BLaER1 treated with 17β-estradiol and CSF1 and Interleukin-3, amounts not matched to agents 10 nM and 100 nM (cell line): ENCODE results near the gene BST1.

Source experiments
- H3K27ac ChIP-seq, 11 experiments: shearing (Covaris generic); formaldehyde crosslinking; 2 replicates each; pipeline ENCODE4 v1.8.1; 2022
- H3K27me3 ChIP-seq, 11 experiments: shearing (Covaris generic); formaldehyde crosslinking; 2 replicates each; pipeline ENCODE4 v1.8.1; 2022
- H3K36me3 ChIP-seq, 11 experiments: shearing (Covaris generic); formaldehyde crosslinking; 2 replicates each; pipeline ENCODE4 v1.8.1; 2022
- H3K4me1 ChIP-seq, 10 experiments: shearing (Covaris generic); formaldehyde crosslinking; 2 replicates each; pipeline ENCODE4 v1.8.1; 2022
- H3K4me2 ChIP-seq, 11 experiments: shearing (Covaris generic); formaldehyde crosslinking; 2 replicates each; pipeline ENCODE4 v1.8.1; 2022
- H3K4me3 ChIP-seq, 10 experiments: shearing (Covaris generic); formaldehyde crosslinking; 2 replicates each; pipeline ENCODE4 v1.8.1; 2022
- H3K9ac ChIP-seq, 11 experiments: shearing (Covaris generic); formaldehyde crosslinking; 2 replicates each; pipeline ENCODE4 v1.8.1; 2022
- H3K9me3 ChIP-seq, 11 experiments: shearing (Covaris generic); formaldehyde crosslinking; replicated peaks in 1 of 11; 2 replicates each; pipeline ENCODE4 v1.8.1; 2022
- H4K20me1 ChIP-seq, 11 experiments: shearing (Covaris generic); formaldehyde crosslinking; 2 replicates each; pipeline ENCODE4 v1.8.1; 2022
- Cebpa-rat ChIP-seq, 11 experiments: shearing (Covaris generic); IDR thresholded peaks; 2 replicates each; pipeline ENCODE4 v1.8.1; 2022

BST1 gene

DNA sequence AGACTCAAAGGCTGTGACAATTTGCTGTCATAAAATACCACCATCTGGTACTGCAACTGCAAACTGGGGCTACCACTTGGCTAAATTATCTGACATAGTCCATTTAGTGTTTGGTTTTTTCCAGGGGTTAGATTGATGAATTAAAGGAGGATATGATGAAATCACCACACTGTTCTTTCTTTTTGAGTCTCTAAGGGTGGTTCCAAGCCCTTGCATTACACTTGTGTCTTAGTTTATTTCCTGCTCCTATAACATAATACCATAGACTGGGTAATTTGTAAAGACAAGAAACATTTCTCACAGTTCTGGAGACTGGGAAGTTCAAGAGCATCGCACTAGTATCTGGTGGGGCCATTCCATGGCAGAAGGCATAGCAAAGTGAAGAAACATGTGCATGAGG is 43.2 kb downstream of the BST1 start:
- Histone ChIP-seq H4K20me1 (no peaks in the 10 kb centered on the region), H3K4me1 (peaks cover 0 to 14% (median 0%) of the 10 kb centered on the region in 10 experiments; a peak in 5 of 20 replicates), H3K36me3 (peaks cover 0 to 11% (median 3%) of the 10 kb centered on the region in 11 experiments; a peak in 5 of 22 replicates), H3K9me3 (peaks cover 45 to 69% (median 62%) of the 10 kb centered on the region in 11 experiments), H3K27me3 (no peaks in the 10 kb centered on the region), H3K4me2 (no peak overlapping the region), H3K9ac (no peak overlapping the region), H3K27ac (no peak overlapping the region), H3K4me3 (no peak overlapping the region)
- no peak for TF ChIP-seq Cebpa-rat (IDR thresholded peaks at IDR 0.05)

DNA sequence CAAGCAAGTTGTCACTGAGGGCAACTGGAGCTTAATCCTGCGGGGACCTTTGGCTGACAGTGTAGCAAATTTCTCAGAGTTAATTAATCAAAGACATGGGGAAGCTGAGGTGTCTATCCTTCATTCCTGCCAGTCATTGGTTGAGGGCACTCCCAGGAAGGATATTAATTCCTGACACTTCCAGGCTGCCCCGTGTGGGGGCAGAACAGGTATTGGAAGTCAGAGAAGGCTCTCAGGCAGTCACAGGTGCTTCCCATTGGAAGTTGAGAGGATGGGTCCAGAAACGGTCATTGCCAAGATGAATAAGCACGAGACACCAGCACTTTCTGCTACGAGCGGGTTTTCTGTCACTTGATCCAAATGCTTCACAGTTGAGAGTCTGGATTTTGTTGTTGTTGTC is 46.1 kb downstream of the BST1 start:
- Histone ChIP-seq H3K4me1 (peaks cover 3 to 12% (median 9%) of the 10 kb centered on the region in 10 experiments), H3K27me3 (no peaks in the 10 kb centered on the region), H4K20me1 (no peaks in the 10 kb centered on the region), H3K27ac (no peak overlapping the region), H3K9ac (no peak overlapping the region), H3K36me3 (no peaks in the 10 kb centered on the region), H3K9me3 (peaks cover 16 to 40% (median 33%) of the 10 kb centered on the region in 11 experiments), H3K4me2 (no peak overlapping the region), H3K4me3 (no peak overlapping the region)
- no peak for TF ChIP-seq Cebpa-rat (IDR thresholded peaks at IDR 0.05)

DNA sequence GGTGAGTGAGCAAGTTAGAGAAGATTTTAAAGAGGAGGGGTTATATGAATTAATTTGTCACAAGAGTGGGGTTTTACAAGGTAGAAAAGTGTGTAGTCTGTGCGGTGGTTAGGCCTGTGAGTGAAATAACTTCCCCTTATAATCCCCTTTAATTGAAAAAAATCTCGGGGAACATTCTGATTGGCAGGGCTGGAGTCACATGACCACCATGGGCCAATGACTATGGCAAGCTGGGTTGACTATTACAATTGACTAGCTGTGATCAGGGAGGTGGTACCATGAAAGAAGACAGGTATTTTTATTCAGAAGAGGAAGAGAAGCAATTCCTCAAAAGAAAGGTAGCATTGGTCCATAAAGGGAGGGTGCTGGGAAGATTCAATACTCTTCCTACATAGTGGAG is 48.3 kb downstream of the BST1 start:
- no peaks in the 10 kb centered on the region for H3K36me3 ChIP-seq
- H3K9me3 ChIP-seq = peaks cover 4 to 25% (median 17%) of the 10 kb centered on the region in 11 experiments; a peak in 20 of 22 replicates
- H3K27ac ChIP-seq = no peak overlapping the region
- H3K27me3 ChIP-seq = no peaks in the 10 kb centered on the region
- peaks cover 15 to 33% (median 31%) of the 10 kb centered on the region in 10 experiments for H3K4me1 ChIP-seq
- TF ChIP-seq Cebpa-rat (IDR thresholded peaks at IDR 0.05) = no peak
- H3K4me3 ChIP-seq = no peak overlapping the region
- no peaks in the 10 kb centered on the region for H4K20me1 ChIP-seq
- H3K4me2 ChIP-seq = no peak overlapping the region
- no peak overlapping the region for H3K9ac ChIP-seq

DNA sequence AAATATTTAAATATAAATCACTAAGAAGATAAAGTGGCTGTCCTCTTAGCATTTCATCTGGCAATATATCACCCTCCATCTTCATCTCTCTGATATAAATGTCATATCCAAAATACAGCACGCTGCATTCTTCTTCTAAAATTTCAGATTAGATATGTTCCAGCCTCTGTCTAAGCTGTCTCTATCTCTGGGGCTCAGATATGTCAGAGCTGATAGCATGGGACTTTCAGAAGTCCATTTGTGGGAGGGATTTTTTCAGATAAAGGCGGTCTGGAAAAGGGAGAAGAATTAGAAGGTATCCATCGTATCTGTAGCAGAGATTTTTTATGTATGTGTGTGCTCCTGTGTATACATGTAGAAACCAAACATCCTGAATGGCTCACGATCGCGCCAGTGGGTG is 50.2 kb downstream of the BST1 start:
- peak overlapping the region in 1 of 11 experiments; percentile 75; a peak in 1 of 22 replicates for H3K9ac ChIP-seq
- H3K9me3 ChIP-seq = peaks cover 0 to 6% (median 3%) of the 10 kb centered on the region in 11 experiments; a peak in 14 of 22 replicates
- peak overlapping the region in 8 of 11 experiments; percentile 62 to 87 (median 82); a peak in 11 of 22 replicates for H3K4me2 ChIP-seq
- TF ChIP-seq Cebpa-rat (IDR thresholded peaks at IDR 0.05) = no peak
- H3K4me3 ChIP-seq = no peak overlapping the region
- peak overlapping the region in 4 of 11 experiments; percentile 71 to 80 (median 74); a peak in 8 of 22 replicates for H3K27ac ChIP-seq
- H3K36me3 ChIP-seq = no peaks in the 10 kb centered on the region
- H3K27me3 ChIP-seq = no peaks in the 10 kb centered on the region
- peaks cover 26 to 50% (median 47%) of the 10 kb centered on the region in 10 experiments for H3K4me1 ChIP-seq
- no peaks in the 10 kb centered on the region for H4K20me1 ChIP-seq

DNA sequence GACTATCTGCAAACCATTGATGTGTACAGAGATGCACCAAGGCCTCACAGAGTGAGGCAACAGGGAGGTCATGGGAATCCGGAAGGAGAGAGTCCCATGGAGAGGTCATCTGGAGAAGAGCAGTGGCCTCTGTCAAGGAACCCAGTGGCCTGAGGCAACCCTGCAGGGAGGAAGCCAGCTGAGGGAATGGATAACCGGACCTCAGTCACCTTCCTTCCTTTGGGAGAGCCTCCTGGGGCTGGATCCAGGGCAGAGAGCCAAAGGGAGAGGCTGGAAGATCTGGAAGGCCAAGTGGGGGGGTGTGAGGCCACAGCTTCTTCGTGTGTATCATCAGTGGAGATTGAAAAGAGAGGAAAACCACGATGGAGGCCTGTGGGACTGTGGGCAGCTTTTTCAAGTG is 50.9 kb downstream of the BST1 start:
- TF ChIP-seq Cebpa-rat (IDR thresholded peaks at IDR 0.05) = no peak
- Histone ChIP-seq H4K20me1 (no peaks in the 10 kb centered on the region), H3K9ac (peak overlapping the region in 6 of 11 experiments; percentile 7 to 75 (median 52); a peak in 11 of 22 replicates), H3K4me1 (peaks cover 26 to 50% (median 47%) of the 10 kb centered on the region in 10 experiments), H3K36me3 (no peaks in the 10 kb centered on the region), H3K27me3 (no peaks in the 10 kb centered on the region), H3K9me3 (peaks cover 7 to 8% (median 8%) of the 10 kb centered on the region in 11 experiments; a peak in 19 of 22 replicates), H3K4me3 (peak overlapping the region in 2 of 10 experiments; percentile 9 to 51; a peak in 2 of 20 replicates), H3K4me2 (peak overlapping the region; percentile 27 to 87 (median 73)), H3K27ac (peak overlapping the region in 8 of 11 experiments; percentile 12 to 80 (median 67); a peak in 15 of 22 replicates)

DNA sequence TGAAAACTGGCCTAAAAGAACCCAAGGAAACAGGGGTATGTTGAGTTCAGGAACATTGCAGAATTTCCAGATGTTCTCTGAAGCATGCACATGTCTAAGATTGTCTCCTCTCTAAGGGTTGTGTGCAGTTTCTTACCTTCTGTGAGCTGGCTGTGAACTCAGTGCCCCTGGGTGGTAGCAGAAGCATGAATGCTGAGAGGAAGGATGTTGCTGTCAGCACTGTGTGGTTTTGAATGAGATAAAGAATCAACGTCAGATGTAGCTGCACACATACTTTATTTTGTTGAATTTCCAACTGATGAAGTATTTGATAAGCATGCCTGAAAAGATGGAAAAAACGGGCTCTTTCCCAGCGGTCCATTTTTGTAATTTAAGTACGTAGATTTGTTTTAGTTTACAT is 51.5 kb downstream of the BST1 start:
- Histone ChIP-seq H4K20me1 (no peaks in the 10 kb centered on the region), H3K27ac (peak overlapping the region in 7 of 11 experiments; percentile 52 to 80 (median 71); a peak in 14 of 22 replicates), H3K36me3 (no peaks in the 10 kb centered on the region), H3K9me3 (peaks cover 8 to 14% (median 13%) of the 10 kb centered on the region in 11 experiments; a peak in 20 of 22 replicates), H3K27me3 (no peaks in the 10 kb centered on the region), H3K4me2 (peak overlapping the region; percentile 27 to 87 (median 73)), H3K9ac (peak overlapping the region in 6 of 11 experiments; percentile 7 to 75 (median 52); a peak in 11 of 22 replicates), H3K4me1 (peaks cover 26 to 50% (median 47%) of the 10 kb centered on the region in 10 experiments), H3K4me3 (peak overlapping the region in 2 of 10 experiments; percentile 27 to 51; a peak in 2 of 20 replicates)
- no peak for TF ChIP-seq Cebpa-rat (IDR thresholded peaks at IDR 0.05)

DNA sequence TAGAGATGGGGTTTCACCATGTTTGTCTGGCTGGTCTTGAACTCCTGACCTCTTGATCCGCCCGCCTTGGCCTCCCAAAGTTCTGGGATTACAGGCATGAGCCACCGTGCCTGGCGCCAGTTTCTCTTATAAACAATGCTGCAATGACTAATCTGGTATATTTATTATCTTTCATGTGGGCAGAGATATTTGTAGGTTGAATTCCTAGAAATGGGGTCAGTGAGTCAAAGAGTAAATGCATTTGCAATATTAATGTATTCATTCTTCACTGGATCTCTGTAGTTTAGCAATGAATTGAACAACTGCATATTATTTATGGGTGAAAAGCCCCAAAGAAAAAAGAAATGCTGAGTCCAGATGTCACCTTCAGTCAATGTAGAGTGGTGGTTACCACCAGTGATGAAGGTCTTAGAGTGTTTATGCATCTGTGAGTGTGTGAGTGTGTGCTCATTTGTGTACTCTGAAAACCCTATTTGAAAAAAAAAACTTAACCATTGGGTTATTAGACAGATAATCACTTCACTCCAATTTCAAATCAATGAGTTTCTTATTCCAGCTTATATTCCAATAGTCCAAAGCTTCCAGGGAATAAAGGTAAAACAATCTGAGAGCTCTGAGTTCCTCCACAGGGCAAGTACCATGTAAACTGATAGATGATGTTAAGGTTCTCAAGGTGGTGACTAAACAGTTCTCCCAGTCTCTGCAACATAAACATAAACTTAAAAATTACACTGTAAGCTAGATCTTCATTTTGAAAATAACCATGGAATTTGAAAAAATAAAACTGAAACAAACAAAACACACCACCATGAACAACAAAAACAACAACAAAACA is 52.7 kb downstream of the BST1 start:
- H3K9ac ChIP-seq = peak overlapping the region in 6 of 11 experiments; percentile 2 to 75 (median 46); a peak in 10 of 22 replicates
- peak overlapping the region; percentile 60 to 87 (median 81) for H3K4me2 ChIP-seq

DNA sequence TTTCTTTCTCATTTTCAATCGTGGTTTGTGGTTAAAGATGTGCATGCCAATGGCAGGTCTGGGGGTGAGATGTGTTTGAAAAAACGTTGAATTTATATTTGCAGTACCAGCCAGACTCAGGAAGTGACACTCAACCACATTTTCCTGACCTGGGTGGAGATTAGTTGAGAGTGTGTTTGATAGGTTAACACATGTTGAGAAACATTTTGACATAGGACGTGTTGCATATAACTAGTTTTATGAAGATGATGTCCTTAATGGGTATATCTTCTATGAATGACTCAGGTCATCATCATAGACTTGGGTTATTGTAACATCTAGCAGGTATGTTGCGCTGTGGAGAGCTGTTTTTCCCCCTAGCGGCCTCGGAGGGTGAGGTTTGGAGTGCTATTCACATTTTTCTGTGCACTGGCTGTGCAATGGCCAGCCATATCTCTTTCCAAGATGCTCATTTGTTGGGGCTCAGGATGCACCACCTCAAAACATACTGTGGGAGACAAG is 53.5 kb downstream of the BST1 start:
- peak overlapping the region in 6 of 11 experiments; percentile 17 to 75 (median 47); a peak in 10 of 22 replicates for H3K9ac ChIP-seq
- H3K27ac ChIP-seq = peak overlapping the region in 8 of 11 experiments; percentile 50 to 80 (median 67); a peak in 16 of 22 replicates
- peak in 2 of 11 experiments; percentile 9 to 80; a peak in 2 of 22 replicates for TF ChIP-seq Cebpa-rat (IDR thresholded peaks at IDR 0.05)
- no peaks in the 10 kb centered on the region for H3K36me3 ChIP-seq
- peaks cover 26 to 50% (median 47%) of the 10 kb centered on the region in 10 experiments for H3K4me1 ChIP-seq
- H3K27me3 ChIP-seq = no peaks in the 10 kb centered on the region
- peaks cover 8 to 22% (median 17%) of the 10 kb centered on the region in 11 experiments; a peak in 21 of 22 replicates for H3K9me3 ChIP-seq
- H3K4me3 ChIP-seq = peak overlapping the region in 7 of 10 experiments; percentile 18 to 57 (median 36); a peak in 12 of 20 replicates
- H4K20me1 ChIP-seq = no peaks in the 10 kb centered on the region
- peak overlapping the region; percentile 60 to 87 (median 81) for H3K4me2 ChIP-seq

More for the DNA sequence above, 52.7 kb downstream of the BST1 start:
- Histone ChIP-seq H3K9me3 (peaks cover 8 to 22% (median 16%) of the 10 kb centered on the region in 11 experiments; a peak in 21 of 22 replicates), H3K4me1 (peaks cover 26 to 50% (median 47%) of the 10 kb centered on the region in 10 experiments), H3K4me3 (peak overlapping the region in 7 of 10 experiments; percentile 18 to 57 (median 36); a peak in 10 of 20 replicates), H3K27me3 (no peaks in the 10 kb centered on the region), H3K27ac (peak overlapping the region in 8 of 11 experiments; percentile 50 to 80 (median 67); a peak in 15 of 22 replicates), H3K36me3 (no peaks in the 10 kb centered on the region), H4K20me1 (no peaks in the 10 kb centered on the region)
- no peak for TF ChIP-seq Cebpa-rat (IDR thresholded peaks at IDR 0.05)
